Measurements from ENCODE around the gene ACAD9.

ACAD9 gene

GRCh38 chr3:128931046-128931445, 51.6 kb downstream of the ACAD9 start:
- no peak for DNase-seq (ENCODE audit: low read depth)
- no peak overlapping the region for H3K4me3 ChIP-seq (ENCODE audit: low read length)
- TF ChIP-seq, protein P1, sequence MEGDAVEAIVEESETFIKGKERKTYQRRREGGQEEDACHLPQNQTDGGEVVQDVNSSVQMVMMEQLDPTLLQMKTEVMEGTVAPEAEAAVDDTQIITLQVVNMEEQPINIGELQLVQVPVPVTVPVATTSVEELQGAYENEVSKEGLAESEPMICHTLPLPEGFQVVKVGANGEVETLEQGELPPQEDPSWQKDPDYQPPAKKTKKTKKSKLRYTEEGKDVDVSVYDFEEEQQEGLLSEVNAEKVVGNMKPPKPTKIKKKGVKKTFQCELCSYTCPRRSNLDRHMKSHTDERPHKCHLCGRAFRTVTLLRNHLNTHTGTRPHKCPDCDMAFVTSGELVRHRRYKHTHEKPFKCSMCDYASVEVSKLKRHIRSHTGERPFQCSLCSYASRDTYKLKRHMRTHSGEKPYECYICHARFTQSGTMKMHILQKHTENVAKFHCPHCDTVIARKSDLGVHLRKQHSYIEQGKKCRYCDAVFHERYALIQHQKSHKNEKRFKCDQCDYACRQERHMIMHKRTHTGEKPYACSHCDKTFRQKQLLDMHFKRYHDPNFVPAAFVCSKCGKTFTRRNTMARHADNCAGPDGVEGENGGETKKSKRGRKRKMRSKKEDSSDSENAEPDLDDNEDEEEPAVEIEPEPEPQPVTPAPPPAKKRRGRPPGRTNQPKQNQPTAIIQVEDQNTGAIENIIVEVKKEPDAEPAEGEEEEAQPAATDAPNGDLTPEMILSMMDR (conservative IDR thresholded peaks at IDR 0.05; ENCODE audit: low read length) = no peak

GRCh38 chr3:128932516-128933212, 53.2 kb downstream of the ACAD9 start:
- no peak for DNase-seq (ENCODE audit: low read depth)
- H3K4me3 ChIP-seq (ENCODE audit: low read length) = no peak overlapping the region
- TF ChIP-seq, protein P1 (conservative IDR thresholded peaks at IDR 0.05; ENCODE audit: low read length) = no peak

- H3K4me3 ChIP-seq (ENCODE audit: low read length) = no peak overlapping the region
- TF ChIP-seq, protein P1 (conservative IDR thresholded peaks at IDR 0.05; ENCODE audit: low read length) = no peak
- DNase-seq (ENCODE audit: low read depth) = no peak
Observed at GRCh38 chr3:128933213-128933921, 53.9 kb downstream of the ACAD9 start.

GRCh38 chr3:128933922-128934253, 54.5 kb downstream of the ACAD9 start:
- no peak overlapping the region for H3K4me3 ChIP-seq (ENCODE audit: low read length)
- DNase-seq (ENCODE audit: low read depth) = no peak
- TF ChIP-seq, protein P1 (conservative IDR thresholded peaks at IDR 0.05; ENCODE audit: low read length) = no peak

DNA sequence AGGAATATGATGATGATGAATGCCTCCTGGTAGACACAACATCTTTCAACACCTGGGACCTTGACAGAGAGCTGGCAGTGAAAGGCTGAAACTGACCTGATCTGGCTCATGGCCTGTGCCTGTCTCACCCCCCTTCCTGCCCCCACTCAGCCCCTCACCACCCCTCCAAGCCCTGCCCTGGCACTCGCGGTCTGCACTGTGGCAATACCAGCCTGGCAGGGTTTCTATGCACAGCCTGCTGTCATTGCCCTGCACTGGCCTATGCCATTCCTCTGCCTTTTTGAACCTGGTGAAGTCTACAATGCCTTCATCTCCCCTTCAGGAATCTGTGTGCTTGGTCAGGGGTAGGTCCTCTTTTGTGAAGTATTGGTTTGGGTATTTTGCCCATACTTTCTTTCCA, 56.5 kb downstream of the ACAD9 start:
- no peak overlapping the region for H3K4me3 ChIP-seq (ENCODE audit: low read length)
- TF ChIP-seq, protein P1 (conservative IDR thresholded peaks at IDR 0.05; ENCODE audit: low read length) = no peak
- no peak for DNase-seq (ENCODE audit: low read depth)

DNA sequence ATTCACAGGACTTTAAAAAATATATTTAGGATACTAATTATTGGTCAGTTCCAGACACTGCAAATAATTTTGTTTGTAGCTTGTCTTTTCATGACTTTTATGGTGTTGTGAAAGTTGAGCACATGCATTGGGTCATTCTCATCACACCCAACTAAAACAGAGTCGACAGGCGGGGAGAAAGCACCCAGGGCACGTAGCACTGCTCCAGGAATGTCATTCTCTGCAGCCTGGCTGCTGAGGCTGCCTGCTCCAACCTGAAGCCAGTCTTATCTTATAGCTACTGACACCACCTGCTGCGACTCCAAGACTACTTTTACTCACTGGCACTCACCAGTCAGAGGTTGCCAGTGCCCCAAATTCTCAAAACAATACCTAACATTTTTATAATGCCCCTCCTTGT, 56.9 kb downstream of the ACAD9 start:
- no peak overlapping the region for H3K4me3 ChIP-seq (ENCODE audit: low read length)
- TF ChIP-seq, protein P1 (conservative IDR thresholded peaks at IDR 0.05; ENCODE audit: low read length) = no peak

DNA sequence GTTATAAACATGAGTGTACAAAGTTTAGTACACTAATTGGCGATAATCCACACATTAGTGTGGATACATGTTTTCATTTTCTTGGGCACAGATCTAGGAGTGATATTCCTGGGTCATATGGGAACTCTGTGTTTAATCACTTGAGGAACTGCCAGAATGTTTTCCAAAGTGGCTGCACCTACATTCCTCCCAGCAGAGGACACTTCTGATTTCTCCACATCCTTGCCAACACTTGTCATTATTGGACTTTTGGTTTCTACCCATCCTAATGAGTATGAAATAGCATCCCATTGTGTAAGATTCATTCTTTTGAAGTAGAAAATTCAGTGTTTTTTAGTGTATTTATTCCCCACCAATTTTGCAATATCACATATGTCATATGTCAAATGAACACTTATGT, 60.8 kb downstream of the ACAD9 start:
- TF ChIP-seq, protein P1 (conservative IDR thresholded peaks at IDR 0.05; ENCODE audit: low read length) = no peak
- H3K4me3 ChIP-seq (ENCODE audit: low read length) = no peak overlapping the region
- no peak for DNase-seq (ENCODE audit: low read depth)

More for the DNA sequence above, 56.9 kb downstream of the ACAD9 start:
- no peak for DNase-seq (ENCODE audit: low read depth)
